ENCODE measurements around the gene SLC26A9.

- TF ChIP-seq E2F4 (CRISPR knock-in tag; IDR thresholded peaks at IDR 0.05; ENCODE audit: borderline replicate concordance, low read depth) (no peak), CTCF (IDR thresholded peaks at IDR 0.05) (no peak), ATF6 (CRISPR knock-in tag; IDR thresholded peaks at IDR 0.05) (no peak), FOXP4 (CRISPR knock-in tag; IDR thresholded peaks at IDR 0.05) (no peak), IRF1 (CRISPR knock-in tag; IDR thresholded peaks at IDR 0.05) (no peak), ZNF263 (CRISPR knock-in tag; IDR thresholded peaks at IDR 0.05; ENCODE audit: low read depth) (no peak), USF1 (CRISPR knock-in tag; IDR thresholded peaks at IDR 0.05) (no peak), ZBTB43 (CRISPR knock-in tag; IDR thresholded peaks at IDR 0.05) (no peak)
Measured at GRCh38 chr1:205920159-205920558, 23.1 kb downstream of the SLC26A9 start.
